NCI-H526 treated with DMSO at 0.1 percent for 48 hours (cell line): ENCODE results near the gene PCDHGB2.
"Not testable (repeated sequence)": the region's sequence is repeated elsewhere in the genome, so short reads cannot be mapped to it uniquely, and the experiment has no call there.

Source experiments
- DNase-seq: peaks from one replicate; lab custom pipeline; 2025; lab: John Stamatoyannopoulos, UW

Gene PCDHGB2

GRCh38 chr5:141384471-141385267, 24.9 kb downstream of the PCDHGB2 start:
- no peak for DNase-seq

GRCh38 chr5:141387557-141388311, 27.9 kb downstream of the PCDHGB2 start, which contains the start of gene PCDHGB4:
PCDHGB4 (plus strand) TSS chr5:141387698; CDS start chr5:141387885, 187 bp downstream.
- DNase-seq, result not testable (repeated sequence)

GRCh38 chr5:141388661-141389060, 28.9 kb downstream of the PCDHGB2 start:
- DNase-seq, result no peak

- no peak for DNase-seq
Measured at GRCh38 chr5:141389153-141390042, 29.6 kb downstream of the PCDHGB2 start.

- no peak for DNase-seq
Measured at GRCh38 chr5:141392429-141393198, 32.8 kb downstream of the PCDHGB2 start, which contains the start of gene PCDHGA8. PCDHGA8 (plus strand) TSS chr5:141392633; CDS start chr5:141392814, 181 bp downstream.

- DNase-seq, result no peak
Measured at GRCh38 chr5:141393267-141393666, 33.5 kb downstream of the PCDHGB2 start.

- not testable (repeated sequence) for DNase-seq
Measured at GRCh38 chr5:141394401-141395187, 34.8 kb downstream of the PCDHGB2 start.

- not testable (repeated sequence) for DNase-seq
Measured at GRCh38 chr5:141397756-141398551, 38.2 kb downstream of the PCDHGB2 start, which contains the start of gene PCDHGB5. PCDHGB5 (plus strand) TSS chr5:141397947; CDS start chr5:141398128, 181 bp downstream.

GRCh38 chr5:141398608-141399007, 38.8 kb downstream of the PCDHGB2 start:
- DNase-seq, result no peak

- no peak for DNase-seq
Measured at GRCh38 chr5:141399555-141400258, 39.9 kb downstream of the PCDHGB2 start.

- no peak for DNase-seq
Measured at GRCh38 chr5:141402553-141403243, 42.9 kb downstream of the PCDHGB2 start, which contains the start of gene PCDHGA9. PCDHGA9 (plus strand) TSS chr5:141402778; CDS start chr5:141402953, 175 bp downstream.

- no peak for DNase-seq
Measured at GRCh38 chr5:141403387-141403786, 43.6 kb downstream of the PCDHGB2 start.

- not testable (repeated sequence) for DNase-seq
Measured at GRCh38 chr5:141407790-141408505, 48.2 kb downstream of the PCDHGB2 start, which contains the start of gene PCDHGB6. PCDHGB6 (plus strand) TSS chr5:141408021; CDS start chr5:141408203, 182 bp downstream.

- DNase-seq, result no peak
Measured at GRCh38 chr5:141409598-141410306, 50.0 kb downstream of the PCDHGB2 start.

GRCh38 chr5:141411575-141411974, 51.8 kb downstream of the PCDHGB2 start:
- DNase-seq, result no peak
